Duodenal mucosa (tissue), 2 donors: ENCODE results near the gene GUCY2F.

Source experiments
- H3K27ac ChIP-seq: one replicate; pipeline ENCODE4 v1.7.0; 2013; ENCODE audit warnings: low read depth, low read length
- H3K27me3 ChIP-seq, 2 donors: one replicate each; pipeline ENCODE4 v1.7.0; 2013; ENCODE audit warnings: low read length in 2 of 2, control low read depth in 1 of 2; ENCODE audit not compliant: insufficient read depth in 2 of 2, control insufficient read depth in 1 of 2
- H3K36me3 ChIP-seq, 2 donors: one replicate each; pipeline ENCODE4 v1.7.0; 2013; ENCODE audit warnings: low read length in 2 of 2, control low read depth in 1 of 2; ENCODE audit not compliant: insufficient read depth in 2 of 2, control insufficient read depth in 1 of 2
- H3K4me1 ChIP-seq, 2 donors: one replicate each; pipeline ENCODE4 v1.7.0; 2013; ENCODE audit warnings: low read length in 2 of 2, control low read depth in 1 of 2; ENCODE audit not compliant: insufficient read depth in 2 of 2, control insufficient read depth in 1 of 2
- H3K4me3 ChIP-seq, 2 donors: one replicate each; pipeline ENCODE4 v1.7.0; 2013; ENCODE audit warnings: low read length in 2 of 2, low read depth in 1 of 2
- H3K9ac ChIP-seq, 2 donors: one replicate each; pipeline ENCODE4 v1.7.0; 2013; ENCODE audit warnings: low read length in 2 of 2, low read depth in 1 of 2
- H3K9me3 ChIP-seq, 2 donors: one replicate each; pipeline ENCODE4 v1.7.0; 2013; ENCODE audit warnings: low read length in 2 of 2, control low read depth in 1 of 2; ENCODE audit not compliant: control insufficient read depth in 1 of 2

The GUCY2F gene

GRCh38 chrX:109373468-109373867 lies 108.4 kb downstream of the GUCY2F start:
- Histone ChIP-seq H3K4me3 (no peak overlapping the region), H3K27ac (no peak overlapping the region), H3K9ac (no peak overlapping the region), H3K36me3 (no peaks in the 10 kb centered on the region), H3K4me1 (no peaks in the 10 kb centered on the region), H3K9me3 (no peaks in the 10 kb centered on the region), H3K27me3 (no peaks in the 10 kb centered on the region)

GRCh38 chrX:109372716-109373115 lies 109.2 kb downstream of the GUCY2F start:
- no peak overlapping the region for H3K4me3 ChIP-seq
- H3K9ac ChIP-seq = no peak overlapping the region
- no peaks in the 10 kb centered on the region for H3K4me1 ChIP-seq
- H3K9me3 ChIP-seq = no peaks in the 10 kb centered on the region
- H3K27me3 ChIP-seq = no peaks in the 10 kb centered on the region
- no peak overlapping the region for H3K27ac ChIP-seq
- no peaks in the 10 kb centered on the region for H3K36me3 ChIP-seq

- H3K27me3 ChIP-seq = no peaks in the 10 kb centered on the region
- no peaks in the 10 kb centered on the region for H3K9me3 ChIP-seq
- no peak overlapping the region for H3K4me3 ChIP-seq
- no peaks in the 10 kb centered on the region for H3K36me3 ChIP-seq
- no peaks in the 10 kb centered on the region for H3K4me1 ChIP-seq
- no peak overlapping the region for H3K27ac ChIP-seq
- no peak overlapping the region for H3K9ac ChIP-seq
These were observed 109.6 kb downstream of the GUCY2F start for GRCh38 chrX:109372291-109372690.

GRCh38 chrX:109362101-109362500 lies 119.8 kb downstream of the GUCY2F start:
- Histone ChIP-seq H3K27me3 (no peaks in the 10 kb centered on the region), H3K9ac (no peak overlapping the region), H3K27ac (no peak overlapping the region), H3K4me1 (no peaks in the 10 kb centered on the region), H3K4me3 (no peak overlapping the region), H3K36me3 (no peaks in the 10 kb centered on the region), H3K9me3 (no peaks in the 10 kb centered on the region)

GRCh38 chrX:109360301-109360700 lies 121.6 kb downstream of the GUCY2F start:
- Histone ChIP-seq H3K9me3 (no peaks in the 10 kb centered on the region), H3K27ac (no peak overlapping the region), H3K27me3 (no peaks in the 10 kb centered on the region), H3K4me3 (no peak overlapping the region), H3K4me1 (no peaks in the 10 kb centered on the region), H3K9ac (no peak overlapping the region), H3K36me3 (no peaks in the 10 kb centered on the region)

GRCh38 chrX:109357706-109358105 lies 124.2 kb downstream of the GUCY2F start:
- Histone ChIP-seq H3K27me3 (no peaks in the 10 kb centered on the region), H3K27ac (no peak overlapping the region), H3K36me3 (no peaks in the 10 kb centered on the region), H3K9me3 (no peaks in the 10 kb centered on the region), H3K4me3 (no peak overlapping the region), H3K4me1 (no peaks in the 10 kb centered on the region), H3K9ac (no peak overlapping the region)

- no peak overlapping the region for H3K9ac ChIP-seq
- H3K36me3 ChIP-seq = no peaks in the 10 kb centered on the region
- no peaks in the 10 kb centered on the region for H3K9me3 ChIP-seq
- H3K27ac ChIP-seq = no peak overlapping the region
- H3K4me3 ChIP-seq = no peak overlapping the region
- H3K4me1 ChIP-seq = peaks cover 6 to 10% of the 10 kb centered on the region in 2 donors
- no peaks in the 10 kb centered on the region for H3K27me3 ChIP-seq
These were observed 125.2 kb downstream of the GUCY2F start for GRCh38 chrX:109356684-109357083.

GRCh38 chrX:109352066-109352588 lies 129.8 kb downstream of the GUCY2F start:
- H3K4me3 ChIP-seq = no peak overlapping the region
- H3K4me1 ChIP-seq = peaks cover 8 to 11% of the 10 kb centered on the region in 2 donors
- H3K36me3 ChIP-seq = no peaks in the 10 kb centered on the region
- H3K9ac ChIP-seq = no peak overlapping the region
- no peaks in the 10 kb centered on the region for H3K9me3 ChIP-seq
- H3K27me3 ChIP-seq = no peaks in the 10 kb centered on the region
- H3K27ac ChIP-seq = no peak overlapping the region

GRCh38 chrX:109351557-109351956 lies 130.3 kb downstream of the GUCY2F start:
- H3K9ac ChIP-seq = no peak overlapping the region
- H3K27me3 ChIP-seq = no peaks in the 10 kb centered on the region
- no peak overlapping the region for H3K4me3 ChIP-seq
- no peaks in the 10 kb centered on the region for H3K9me3 ChIP-seq
- no peak overlapping the region for H3K27ac ChIP-seq
- H3K36me3 ChIP-seq = no peaks in the 10 kb centered on the region
- H3K4me1 ChIP-seq = peaks cover 8 to 11% of the 10 kb centered on the region in 2 donors

GRCh38 chrX:109350551-109350950 lies 131.3 kb downstream of the GUCY2F start:
- no peaks in the 10 kb centered on the region for H3K36me3 ChIP-seq
- no peak overlapping the region for H3K27ac ChIP-seq
- H3K4me3 ChIP-seq = no peak overlapping the region

GRCh38 chrX:109350051-109350450 lies 131.8 kb downstream of the GUCY2F start:
- Histone ChIP-seq H3K9me3 (no peaks in the 10 kb centered on the region), H3K9ac (no peak overlapping the region), H3K36me3 (no peaks in the 10 kb centered on the region), H3K4me3 (no peak overlapping the region), H3K27me3 (no peaks in the 10 kb centered on the region), H3K27ac (no peak overlapping the region), H3K4me1 (peaks cover 8 to 11% of the 10 kb centered on the region in 2 donors)

More at GRCh38 chrX:109350551-109350950, 131.3 kb downstream of the GUCY2F start:
- Histone ChIP-seq H3K9me3 (no peaks in the 10 kb centered on the region), H3K27me3 (no peaks in the 10 kb centered on the region), H3K4me1 (peaks cover 8 to 11% of the 10 kb centered on the region in 2 donors), H3K9ac (no peak overlapping the region)
